ENCODE data around the gene OR6N2.

The OR6N2 gene

GRCh38 chr1:158781104-158781503 lies at the start of gene OR6N2:
Gene OR6N2 (minus strand): TSS chr1:158781204. CDS start chr1:158777635, 3,569 bp downstream.
- no peak within 1 kb of the TSS for H3K4me3 Mint-ChIP-seq

GRCh38 chr1:158830074-158830677 lies 49.2 kb upstream of the OR6N2 start:
- Mint-ChIP-seq H3K27me3 (peaks cover 1% of the 10 kb centered on the region), H3K27ac (no peak overlapping the region), H3K4me3 (no peak overlapping the region)

More at GRCh38 chr1:158781104-158781503, at the start of gene OR6N2:
- no peaks in the 10 kb centered on the region for H3K36me3 Mint-ChIP-seq
- no peak within 1 kb of the TSS for H3K27ac Mint-ChIP-seq
- no peaks in the 10 kb centered on the region for H3K9me3 Mint-ChIP-seq
- H3K27me3 Mint-ChIP-seq, result peaks cover 1% of the 10 kb centered on the region
- H3K4me1 Mint-ChIP-seq, result no peaks in the 10 kb centered on the region

GRCh38 chr1:158821723-158822122 lies 40.7 kb upstream of the OR6N2 start:
- Mint-ChIP-seq H3K36me3 (no peaks in the 10 kb centered on the region), H3K4me1 (peaks cover 20% of the 10 kb centered on the region), H3K27me3 (peaks cover 9% of the 10 kb centered on the region), H3K4me3 (no peak overlapping the region), H3K27ac (no peak overlapping the region), H3K9me3 (peaks cover 4% of the 10 kb centered on the region)

More at GRCh38 chr1:158830074-158830677, 49.2 kb upstream of the OR6N2 start:
- Mint-ChIP-seq H3K9me3 (peaks cover 26% of the 10 kb centered on the region), H3K36me3 (peaks cover 5% of the 10 kb centered on the region), H3K4me1 (peaks cover 12% of the 10 kb centered on the region)

GRCh38 chr1:158819461-158820443 lies 38.7 kb upstream of the OR6N2 start:
- Mint-ChIP-seq H3K27ac (peak overlapping the region; percentile 6), H3K36me3 (no peaks in the 10 kb centered on the region), H3K9me3 (no peaks in the 10 kb centered on the region), H3K4me3 (no peak overlapping the region), H3K27me3 (peaks cover 8% of the 10 kb centered on the region), H3K4me1 (peaks cover 20% of the 10 kb centered on the region)

- no peaks in the 10 kb centered on the region for H3K36me3 Mint-ChIP-seq
- H3K9me3 Mint-ChIP-seq, result no peaks in the 10 kb centered on the region
- H3K4me1 Mint-ChIP-seq, result peaks cover 20% of the 10 kb centered on the region
- H3K27ac Mint-ChIP-seq, result no peak overlapping the region
- H3K27me3 Mint-ChIP-seq, result peaks cover 8% of the 10 kb centered on the region
- no peak overlapping the region for H3K4me3 Mint-ChIP-seq
These were observed 38.0 kb upstream of the OR6N2 start for GRCh38 chr1:158818975-158819431.

GRCh38 chr1:158818560-158818959 lies 37.6 kb upstream of the OR6N2 start:
- no peak overlapping the region for H3K4me3 Mint-ChIP-seq
- H3K27ac Mint-ChIP-seq, result no peak overlapping the region
- peaks cover 20% of the 10 kb centered on the region for H3K4me1 Mint-ChIP-seq
- peaks cover 5% of the 10 kb centered on the region for H3K27me3 Mint-ChIP-seq
- H3K9me3 Mint-ChIP-seq, result no peaks in the 10 kb centered on the region
- no peaks in the 10 kb centered on the region for H3K36me3 Mint-ChIP-seq

- H3K9me3 Mint-ChIP-seq, result no peaks in the 10 kb centered on the region
- H3K4me3 Mint-ChIP-seq, result no peak overlapping the region
- H3K4me1 Mint-ChIP-seq, result peaks cover 20% of the 10 kb centered on the region
- no peaks in the 10 kb centered on the region for H3K27me3 Mint-ChIP-seq
- no peaks in the 10 kb centered on the region for H3K36me3 Mint-ChIP-seq
- no peak overlapping the region for H3K27ac Mint-ChIP-seq
These were observed 34.0 kb upstream of the OR6N2 start for GRCh38 chr1:158814970-158815369.

GRCh38 chr1:158813164-158813563 lies 32.2 kb upstream of the OR6N2 start:
- no peaks in the 10 kb centered on the region for H3K36me3 Mint-ChIP-seq
- no peaks in the 10 kb centered on the region for H3K9me3 Mint-ChIP-seq
- no peaks in the 10 kb centered on the region for H3K27me3 Mint-ChIP-seq
- H3K4me1 Mint-ChIP-seq, result peaks cover 2% of the 10 kb centered on the region
- H3K4me3 Mint-ChIP-seq, result no peak overlapping the region
- H3K27ac Mint-ChIP-seq, result no peak overlapping the region

GRCh38 chr1:158812336-158812735 lies 31.3 kb upstream of the OR6N2 start:
- H3K27ac Mint-ChIP-seq, result no peak overlapping the region
- no peak overlapping the region for H3K4me3 Mint-ChIP-seq
- H3K36me3 Mint-ChIP-seq, result no peaks in the 10 kb centered on the region

GRCh38 chr1:158810311-158810710 lies 29.3 kb upstream of the OR6N2 start:
- H3K27me3 Mint-ChIP-seq, result no peaks in the 10 kb centered on the region
- H3K4me1 Mint-ChIP-seq, result no peaks in the 10 kb centered on the region
- H3K9me3 Mint-ChIP-seq, result no peaks in the 10 kb centered on the region
- no peak overlapping the region for H3K27ac Mint-ChIP-seq
- H3K36me3 Mint-ChIP-seq, result no peaks in the 10 kb centered on the region
- no peak overlapping the region for H3K4me3 Mint-ChIP-seq

More at GRCh38 chr1:158812336-158812735, 31.3 kb upstream of the OR6N2 start:
- Mint-ChIP-seq H3K27me3 (no peaks in the 10 kb centered on the region), H3K9me3 (no peaks in the 10 kb centered on the region), H3K4me1 (no peaks in the 10 kb centered on the region)

- H3K9me3 Mint-ChIP-seq, result no peaks in the 10 kb centered on the region
- H3K4me1 Mint-ChIP-seq, result no peaks in the 10 kb centered on the region
- H3K27ac Mint-ChIP-seq, result no peak overlapping the region
- no peaks in the 10 kb centered on the region for H3K27me3 Mint-ChIP-seq
- no peak overlapping the region for H3K4me3 Mint-ChIP-seq
- no peaks in the 10 kb centered on the region for H3K36me3 Mint-ChIP-seq
These were observed 28.9 kb upstream of the OR6N2 start for GRCh38 chr1:158809862-158810261.

- Mint-ChIP-seq H3K27ac (no peak overlapping the region), H3K36me3 (no peaks in the 10 kb centered on the region), H3K4me3 (no peak overlapping the region), H3K27me3 (no peaks in the 10 kb centered on the region), H3K4me1 (no peaks in the 10 kb centered on the region), H3K9me3 (no peaks in the 10 kb centered on the region)
These were observed 28.3 kb upstream of the OR6N2 start for GRCh38 chr1:158809256-158809655.

- no peak overlapping the region for H3K27ac Mint-ChIP-seq
- H3K36me3 Mint-ChIP-seq, result no peaks in the 10 kb centered on the region
- no peak overlapping the region for H3K4me3 Mint-ChIP-seq
- H3K27me3 Mint-ChIP-seq, result peaks cover 2% of the 10 kb centered on the region
- no peaks in the 10 kb centered on the region for H3K9me3 Mint-ChIP-seq
- H3K4me1 Mint-ChIP-seq, result no peaks in the 10 kb centered on the region
These were observed 26.0 kb upstream of the OR6N2 start for GRCh38 chr1:158806916-158807536.

- Mint-ChIP-seq H3K4me3 (no peak overlapping the region), H3K36me3 (no peaks in the 10 kb centered on the region), H3K27ac (no peak overlapping the region), H3K9me3 (no peaks in the 10 kb centered on the region), H3K4me1 (peaks cover 8% of the 10 kb centered on the region), H3K27me3 (peaks cover 3% of the 10 kb centered on the region)
These were observed 22.7 kb upstream of the OR6N2 start for GRCh38 chr1:158803678-158804077.

- no peaks in the 10 kb centered on the region for H3K9me3 Mint-ChIP-seq
- no peak overlapping the region for H3K27ac Mint-ChIP-seq
- H3K4me1 Mint-ChIP-seq, result peaks cover 8% of the 10 kb centered on the region
- no peaks in the 10 kb centered on the region for H3K36me3 Mint-ChIP-seq
- H3K4me3 Mint-ChIP-seq, result no peak overlapping the region
- H3K27me3 Mint-ChIP-seq, result peaks cover 3% of the 10 kb centered on the region
These were observed 20.4 kb upstream of the OR6N2 start for GRCh38 chr1:158801396-158801795.

Measured in activated naive CD4-positive, alpha-beta T cell treated with anti-CD3 and anti-CD28 coated beads, Interleukin-2, amount 50 U/mL, for 24 hours (primary cell).